Activated CD8-positive, alpha-beta memory T cell treated with anti-CD3 and anti-CD28 coated beads for 1 hour (primary cell): ENCODE measurements around the gene SLC16A3.
"Not testable (repeated sequence)": the region's sequence is repeated elsewhere in the genome, so short reads cannot be mapped to it uniquely, and the experiment has no call there.

Source experiments
- DNase-seq, 2 donors: peaks; one replicate each; pipeline ENCODE4 v3.0.0-alpha.2; 2020; ENCODE audit warnings: low read depth in 1 of 2; ENCODE audit errors: extremely low read depth in 1 of 2

Gene SLC16A3

DNA sequence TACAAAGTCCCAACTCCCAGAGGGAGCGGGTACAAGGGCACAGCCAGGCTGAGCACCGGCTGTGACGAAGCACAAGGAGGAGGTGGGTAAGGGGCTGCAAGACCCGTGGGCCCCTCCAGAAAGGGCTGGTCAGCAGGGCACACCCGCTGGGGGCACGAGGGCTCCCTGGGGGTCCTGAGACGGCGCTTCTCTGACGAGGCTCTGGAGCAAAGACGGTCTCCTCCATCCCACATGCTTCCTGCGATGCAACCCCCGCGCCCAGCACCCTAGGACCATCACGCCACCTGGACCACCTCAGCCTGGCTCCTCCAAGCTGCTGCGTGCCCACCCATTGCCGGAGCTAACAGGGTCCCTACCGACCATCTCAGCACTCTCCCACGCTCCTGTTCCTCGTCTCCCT, 24.9 kb upstream of the SLC16A3 start:
- DNase-seq = no peak

DNA sequence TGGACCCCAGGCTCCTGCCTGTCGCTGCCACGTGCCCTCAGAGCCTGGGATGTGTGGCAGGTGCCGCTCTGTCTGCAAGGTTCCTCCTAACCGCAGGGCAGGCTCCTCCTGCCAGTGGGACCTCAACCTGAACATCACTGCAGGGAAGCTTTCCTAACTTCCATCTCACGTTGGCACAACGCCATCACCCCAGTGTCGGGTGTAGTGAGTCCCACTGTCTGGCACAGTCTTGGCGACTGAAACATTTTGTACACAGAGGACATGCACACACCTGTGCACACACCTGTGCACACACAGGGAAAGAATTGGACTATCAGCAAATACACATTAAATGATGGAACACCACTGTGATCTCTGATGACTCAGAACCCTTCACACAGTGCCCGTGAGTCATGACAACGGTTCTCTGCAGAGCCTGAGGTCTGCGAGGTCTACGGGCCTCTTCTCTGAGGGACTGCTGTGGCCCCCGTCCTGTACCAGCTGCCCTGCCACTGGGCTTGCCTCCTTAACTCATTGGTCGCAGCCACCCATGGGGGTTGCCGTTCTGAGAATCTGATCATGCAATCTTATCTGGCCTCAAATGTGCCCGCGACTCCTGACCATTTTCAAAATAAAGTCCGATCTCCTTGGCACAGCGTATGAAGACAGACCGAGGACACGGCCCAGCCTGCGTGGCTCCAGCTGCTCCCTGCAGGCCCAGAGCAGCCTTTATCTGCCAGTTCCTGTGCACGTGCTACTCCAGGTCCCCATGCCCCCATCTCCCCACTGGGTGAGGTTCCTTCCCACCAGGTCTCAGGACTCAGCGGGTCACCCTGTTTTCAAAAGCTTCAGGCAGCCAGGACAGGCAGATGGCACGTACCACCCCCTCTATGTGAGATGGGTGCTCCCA, 23.8 kb upstream of the SLC16A3 start:
- no peak for DNase-seq

DNA sequence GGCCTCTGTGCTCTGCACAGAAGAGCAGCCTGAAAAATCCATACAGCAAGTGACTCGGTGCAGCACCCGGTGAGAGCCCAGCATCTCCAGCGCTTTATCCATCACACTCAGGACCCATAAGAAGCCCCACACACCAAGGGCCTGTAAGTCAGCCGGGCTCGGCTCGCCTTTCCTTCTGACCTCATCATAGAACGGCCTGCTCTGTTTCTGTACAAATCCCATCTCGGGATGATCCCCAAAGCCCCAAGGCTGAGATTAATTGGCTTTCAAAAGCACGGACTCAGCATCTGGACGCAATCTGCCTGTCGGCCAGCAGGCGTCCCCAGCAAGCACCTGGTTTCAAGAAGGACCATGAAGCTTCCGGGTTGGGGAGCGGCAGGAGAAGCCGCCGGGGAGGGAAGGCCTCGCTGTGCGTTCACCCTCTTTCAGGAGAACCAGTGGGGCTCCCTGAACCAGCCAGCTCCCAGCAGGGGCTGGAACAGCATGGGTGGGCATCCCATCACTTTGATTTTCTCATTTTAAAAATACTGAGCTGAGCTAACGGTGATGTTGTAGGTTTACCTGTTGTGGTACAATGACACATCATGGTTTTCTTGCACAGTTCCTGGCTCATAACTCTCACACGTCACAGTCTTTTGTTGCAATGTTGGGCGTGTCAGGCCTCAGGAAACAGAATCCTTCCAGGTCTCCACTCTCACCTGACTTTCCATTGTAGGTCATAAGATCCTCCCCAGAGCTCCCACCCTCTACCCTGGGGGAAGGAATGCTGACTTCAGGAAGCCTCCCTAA, 22.9 kb upstream of the SLC16A3 start:
- DNase-seq = peak in 1 of 2 donors; percentile 58

DNA sequence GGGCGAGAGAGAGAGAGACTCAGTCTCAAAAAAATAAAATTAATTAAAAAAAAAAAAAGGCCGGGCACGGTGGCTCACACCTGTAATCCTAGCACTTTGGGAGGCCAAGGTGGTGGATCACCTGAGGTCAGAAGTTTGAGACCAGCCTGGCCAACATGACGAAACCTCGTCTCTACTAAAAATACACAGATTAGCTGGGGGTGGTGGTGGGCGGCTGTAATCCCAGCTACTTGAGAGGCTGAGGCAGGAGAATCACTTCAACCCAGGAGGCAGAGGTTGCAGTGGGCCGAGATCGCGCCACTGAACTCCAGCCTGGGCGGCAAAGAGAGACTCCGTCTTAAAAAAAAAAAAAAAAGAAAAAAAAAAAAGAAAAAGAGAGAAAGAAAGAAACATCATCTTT, 18.2 kb upstream of the SLC16A3 start:
- not testable (repeated sequence) for DNase-seq

DNA sequence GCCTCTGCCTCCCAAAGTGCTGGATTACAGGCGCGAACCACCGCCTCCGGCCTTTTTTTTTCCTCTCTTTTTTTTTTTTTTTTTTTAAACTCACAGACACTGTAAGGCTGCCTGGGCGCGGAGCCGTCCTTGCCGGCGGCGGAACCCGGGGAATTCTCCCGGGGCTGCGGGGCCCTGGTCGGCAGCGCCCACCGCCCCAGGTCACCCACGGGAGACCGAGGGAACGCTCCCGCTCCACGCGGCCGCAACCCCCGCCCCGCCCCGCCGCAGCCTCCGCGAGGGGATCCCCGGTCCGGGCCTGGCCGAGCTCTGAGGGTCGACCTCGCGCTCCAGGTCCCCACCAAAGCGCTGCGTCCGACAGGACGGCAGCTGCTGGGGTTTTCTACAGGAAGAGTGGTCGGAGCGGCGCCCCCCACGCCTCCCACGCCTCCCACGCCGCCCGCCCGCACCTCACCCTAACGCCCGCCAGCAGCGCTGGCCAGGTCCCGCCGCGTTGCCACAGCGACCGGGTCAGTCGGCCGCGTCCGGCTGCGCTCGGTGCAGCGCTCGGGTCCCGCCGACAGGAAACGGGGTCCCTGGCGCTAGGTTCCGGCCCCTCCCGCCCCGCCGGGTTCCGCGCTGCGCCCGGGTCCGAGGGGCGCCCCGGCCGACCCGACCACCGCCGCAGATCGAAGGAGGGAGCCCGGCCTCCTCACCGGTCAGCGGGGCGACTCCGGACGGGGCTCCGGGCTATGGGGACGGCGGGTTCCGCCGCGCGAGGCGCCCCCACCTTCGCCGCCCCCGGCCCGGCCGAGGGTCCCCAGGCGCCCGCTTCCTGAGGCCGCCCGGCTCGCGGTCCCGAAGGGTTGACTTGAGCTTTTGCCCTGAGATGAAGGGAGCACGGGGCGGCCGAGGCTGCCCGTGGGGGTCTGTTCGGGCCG, 16.3 kb upstream of the SLC16A3 start, which contains the start of gene CCDC57:
Gene CCDC57 (minus strand): TSS at position 512 of the 920 bp plus-strand sequence. CDS start 10,898 bp downstream, outside the sequence.
- DNase-seq = peak in 1 of 2 donors; percentile 59

DNA sequence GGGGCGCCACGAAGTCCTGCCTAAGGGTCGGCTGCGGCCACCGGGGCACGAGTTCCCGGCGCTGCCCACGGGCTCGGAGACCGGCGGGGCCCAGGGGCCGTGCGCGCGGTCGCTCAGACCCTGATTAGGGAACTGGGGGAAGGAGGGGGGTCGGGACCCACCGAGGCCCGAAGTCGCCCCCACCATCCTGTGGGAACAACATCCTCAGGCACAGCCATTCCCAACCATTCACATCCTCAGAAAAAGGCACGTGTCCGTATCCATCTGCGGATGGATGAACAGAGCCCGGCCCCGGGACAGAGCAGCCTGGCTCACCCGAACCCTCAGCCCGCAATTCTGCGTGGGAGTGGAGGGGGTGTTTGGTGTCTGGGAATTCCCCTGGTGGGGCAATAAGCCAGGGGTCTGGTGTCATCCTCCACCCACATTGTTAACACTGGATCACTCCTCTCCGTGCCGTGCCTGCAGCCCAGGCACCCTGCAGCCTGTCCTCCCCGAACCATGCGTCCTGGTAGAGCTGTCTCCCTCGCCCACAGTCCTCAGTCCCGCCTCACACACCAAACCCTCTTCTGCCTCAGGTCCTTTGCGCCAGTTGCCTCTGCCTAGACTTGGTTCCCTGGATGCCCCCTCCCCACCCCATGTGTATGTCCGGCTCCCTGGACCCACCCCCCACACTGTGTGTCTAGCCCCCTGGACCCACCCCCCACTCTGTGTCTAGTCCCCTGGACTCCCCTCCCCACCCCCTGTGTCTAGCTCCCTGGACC, 15.4 kb upstream of the SLC16A3 start:
- no peak for DNase-seq

DNA sequence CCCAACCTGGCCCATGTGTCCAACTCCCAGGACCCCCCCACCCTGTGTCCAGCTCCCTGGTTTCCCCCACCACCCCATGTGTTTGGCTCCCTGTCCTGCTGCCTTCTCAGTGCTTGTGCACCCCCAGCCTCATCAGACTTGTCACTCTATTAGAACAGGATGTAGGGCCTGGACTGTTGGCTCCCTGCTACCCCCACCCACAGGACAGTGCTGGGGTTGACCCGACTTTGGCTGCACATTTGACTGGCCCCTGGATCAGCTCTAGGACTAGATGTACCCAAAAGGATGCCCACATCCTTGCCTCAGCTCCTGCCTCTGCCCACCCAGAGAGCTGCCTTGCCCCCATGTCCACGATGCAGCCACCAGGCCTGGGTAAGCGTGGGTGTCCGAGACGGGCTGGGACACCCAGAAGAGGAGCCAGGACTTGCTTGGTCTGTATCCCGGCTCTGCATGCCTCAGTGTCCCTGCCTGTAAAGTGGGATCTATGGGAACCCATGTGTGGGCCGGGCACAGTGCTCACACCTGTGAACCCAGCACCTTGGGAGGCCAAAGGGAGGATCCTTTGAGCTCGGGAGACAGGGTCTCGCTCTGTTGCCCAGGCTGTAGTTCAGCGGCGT, 14.7 kb upstream of the SLC16A3 start:
- no peak for DNase-seq

DNA sequence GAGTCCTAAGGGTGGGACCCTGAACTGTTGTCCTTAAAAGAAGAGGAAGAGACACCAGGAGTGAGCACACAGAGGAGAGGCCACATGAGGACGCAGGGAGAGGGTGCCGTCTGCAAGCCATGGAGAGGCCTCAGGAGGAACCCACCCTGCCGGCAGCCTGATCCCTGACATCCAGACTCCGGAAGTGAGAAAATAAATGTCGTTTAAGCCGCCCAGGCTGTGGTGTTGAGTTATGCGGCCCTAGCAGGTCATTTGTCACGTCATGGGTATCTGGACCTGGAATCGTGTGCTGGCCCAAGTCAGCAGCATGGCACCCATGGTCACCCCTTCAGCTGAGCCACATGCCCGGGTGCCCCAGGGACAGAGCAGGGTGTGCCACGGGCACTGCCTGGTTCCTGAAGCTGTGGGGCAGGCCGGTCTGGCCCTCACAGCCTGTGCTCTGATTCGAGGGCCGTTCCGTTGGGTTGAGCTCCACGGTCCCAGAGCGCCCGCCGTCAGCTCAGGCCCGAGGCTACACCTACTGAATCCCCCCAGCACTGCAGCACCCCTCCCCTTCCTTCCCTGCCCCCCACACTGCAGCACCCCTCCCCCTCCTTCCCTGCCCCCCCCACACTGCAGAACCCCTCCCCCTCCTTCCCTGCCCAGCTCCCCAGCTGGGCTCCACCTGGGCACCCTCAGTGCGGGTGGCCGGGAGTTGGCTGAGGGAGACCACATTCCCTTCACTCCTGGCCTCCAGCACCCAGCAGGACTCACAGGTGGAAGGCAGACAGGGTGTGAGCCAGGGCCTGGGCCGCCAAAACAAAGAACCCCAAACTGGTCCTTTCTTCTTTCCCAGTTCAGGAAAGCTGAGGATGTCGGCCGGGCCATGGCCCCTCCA, 13.5 kb upstream of the SLC16A3 start:
- no peak for DNase-seq

DNA sequence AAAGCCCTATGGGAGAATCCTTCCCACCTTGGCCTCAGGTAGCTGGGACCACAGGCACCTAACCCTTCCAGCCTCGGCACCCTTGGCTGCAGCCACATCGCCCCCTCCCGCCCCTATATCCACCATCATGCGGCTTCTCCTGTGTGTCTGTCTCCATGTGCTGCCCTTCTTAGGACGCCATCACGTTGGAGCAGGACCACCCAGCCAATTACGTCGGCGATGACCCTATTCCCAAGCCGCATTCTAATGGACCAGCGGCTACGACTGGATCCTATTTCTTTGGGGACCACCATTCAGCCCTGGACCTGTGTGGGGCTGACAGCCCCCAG, 12.9 kb upstream of the SLC16A3 start:
- DNase-seq = no peak

DNA sequence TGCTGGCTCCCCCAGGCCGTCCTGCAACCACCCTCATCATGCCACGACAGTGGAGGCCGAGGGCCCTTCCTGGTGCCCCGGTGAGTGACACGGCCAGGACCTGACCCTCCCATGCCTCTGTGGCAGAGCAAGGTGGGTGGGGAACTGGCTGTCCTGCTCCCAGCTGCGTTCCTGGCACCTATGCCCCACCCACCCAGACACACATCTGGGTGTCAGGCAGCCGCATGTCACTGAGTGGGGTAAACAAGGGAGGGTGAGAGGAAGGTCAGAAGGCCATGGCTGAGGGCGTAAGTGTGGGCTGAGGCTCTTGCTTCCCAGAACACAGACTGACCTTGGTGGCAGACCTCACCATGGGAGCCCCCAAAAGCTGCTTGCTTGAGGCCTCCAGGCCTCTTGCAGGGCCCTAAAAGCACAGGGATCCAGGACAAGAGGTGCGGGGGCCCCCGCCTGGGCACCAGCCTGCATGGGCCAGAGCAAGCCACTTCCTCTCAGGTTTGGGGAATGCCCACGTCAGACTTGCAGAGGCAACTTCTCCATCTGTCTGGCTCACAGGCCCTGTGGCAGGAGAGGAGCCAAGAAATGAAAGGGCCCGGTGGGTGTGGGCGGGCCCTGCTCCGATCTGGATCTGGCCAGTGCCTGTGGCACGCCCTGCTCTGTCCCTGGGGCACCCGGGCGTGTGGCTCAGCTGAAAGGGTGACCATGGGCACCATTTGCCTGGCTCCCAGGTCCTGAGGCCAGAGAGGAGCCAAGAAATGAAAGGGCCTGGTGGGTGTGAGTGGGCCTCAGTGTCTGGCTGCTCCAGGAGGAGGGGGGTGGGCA, 12.3 kb upstream of the SLC16A3 start:
- no peak for DNase-seq

DNA sequence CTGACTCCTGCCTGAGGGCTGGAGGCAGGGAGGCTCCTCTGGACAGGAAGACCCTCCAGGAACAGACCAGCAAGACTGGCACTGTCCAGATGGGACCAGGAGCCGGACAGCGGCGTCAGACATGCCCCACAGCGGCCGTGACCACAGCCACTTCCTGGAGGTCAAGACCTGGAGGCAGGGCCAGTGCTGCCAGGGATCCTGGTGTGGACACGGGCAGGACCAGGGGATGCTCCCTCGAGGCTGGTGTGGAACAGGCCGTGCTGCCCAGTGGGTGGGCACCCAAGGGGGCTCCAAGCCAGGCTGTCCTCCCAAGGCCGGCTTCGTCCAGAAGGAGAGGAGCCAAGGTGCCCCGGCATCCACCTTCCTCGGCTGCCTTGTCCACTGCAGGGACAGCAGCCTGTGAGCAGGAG, 11.7 kb upstream of the SLC16A3 start:
- DNase-seq = no peak

DNA sequence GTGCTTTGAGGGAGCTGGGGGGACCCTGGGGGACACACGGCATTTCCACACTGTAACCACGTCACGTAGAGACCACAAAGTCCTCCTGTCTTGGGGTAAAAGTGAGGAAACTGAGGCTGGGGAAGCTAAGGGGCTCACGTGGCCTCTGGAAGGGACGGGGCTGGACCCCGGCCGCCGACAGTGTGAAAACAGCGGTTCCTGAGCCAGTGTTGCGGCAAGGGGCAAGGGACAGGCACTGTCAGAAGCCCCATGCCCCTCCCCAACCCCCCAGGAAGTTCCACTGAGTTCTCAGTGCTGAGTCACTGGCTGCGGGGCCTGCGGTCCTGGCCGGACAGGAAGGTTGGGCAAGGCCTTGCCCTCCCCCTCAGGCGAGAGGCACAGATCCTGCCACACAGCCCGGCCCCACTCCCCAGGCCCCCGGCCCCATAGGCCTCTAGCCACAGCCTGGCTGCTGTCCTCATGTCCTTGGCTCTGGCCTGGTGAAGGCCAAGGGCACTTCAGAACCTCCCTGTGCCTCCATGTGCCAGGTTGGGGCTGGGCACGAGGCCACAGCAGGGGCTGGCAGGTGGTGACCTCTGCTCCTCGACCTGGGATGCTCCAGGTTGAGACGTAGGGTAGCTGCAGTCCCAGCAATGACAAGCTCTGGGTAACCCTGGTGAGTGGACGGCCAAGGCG, 11.2 kb upstream of the SLC16A3 start:
- DNase-seq = no peak

DNA sequence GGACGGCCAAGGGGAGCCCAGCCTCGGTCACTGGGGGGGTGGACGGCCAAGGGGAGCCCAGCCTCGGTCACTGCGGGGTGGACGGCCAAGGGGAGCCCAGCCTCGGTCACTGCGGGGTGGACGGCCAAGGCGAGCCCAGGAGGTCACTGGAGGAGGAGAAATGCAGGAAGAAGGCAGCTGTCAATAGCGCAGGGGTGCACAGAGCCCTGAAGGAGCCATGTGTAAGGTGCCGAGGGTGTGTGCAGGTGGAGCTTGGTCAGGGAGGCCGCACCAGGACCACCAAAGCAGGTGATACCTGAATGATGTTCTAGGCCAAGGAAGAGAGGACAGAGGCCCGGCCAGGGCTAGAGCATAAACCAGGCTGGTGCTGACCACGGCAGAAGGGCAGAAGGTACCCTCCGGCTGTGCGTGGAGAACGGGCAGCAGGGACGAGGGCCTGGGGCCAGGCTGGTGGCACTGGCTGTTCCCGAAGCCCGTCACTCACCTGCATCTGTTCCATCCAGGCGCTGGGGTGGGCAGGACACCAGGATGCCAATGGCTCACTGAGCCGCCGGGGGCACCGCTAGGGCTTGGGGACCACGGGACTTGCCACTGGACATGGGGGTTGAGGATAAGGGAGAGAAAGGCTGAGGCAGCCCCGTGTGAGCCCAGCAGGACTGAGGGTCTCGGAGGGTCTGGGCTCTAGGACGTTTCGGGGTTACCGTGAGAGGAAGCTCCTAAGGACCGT, 10.3 kb upstream of the SLC16A3 start:
- DNase-seq = no peak

DNA sequence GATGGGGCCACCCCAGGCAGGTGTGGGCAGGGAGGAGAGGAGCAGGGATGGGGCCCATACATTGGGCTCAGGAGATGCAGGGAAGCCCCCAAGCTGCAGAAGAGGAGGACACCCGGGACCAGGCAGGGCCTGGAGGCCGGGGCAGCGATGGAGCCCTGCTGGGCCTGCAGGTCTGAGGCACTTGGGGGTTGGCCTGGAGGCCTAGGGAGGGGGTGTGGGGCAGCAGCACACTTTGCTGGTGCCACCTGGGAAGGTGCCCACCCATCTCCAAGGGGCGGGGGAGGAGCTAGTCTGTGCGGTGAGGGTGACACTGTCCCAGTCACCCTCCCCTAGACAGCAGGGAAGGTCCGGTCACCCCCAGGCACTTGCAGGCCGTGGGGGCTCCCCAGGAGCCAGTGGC, 9.8 kb upstream of the SLC16A3 start:
- DNase-seq = no peak

DNA sequence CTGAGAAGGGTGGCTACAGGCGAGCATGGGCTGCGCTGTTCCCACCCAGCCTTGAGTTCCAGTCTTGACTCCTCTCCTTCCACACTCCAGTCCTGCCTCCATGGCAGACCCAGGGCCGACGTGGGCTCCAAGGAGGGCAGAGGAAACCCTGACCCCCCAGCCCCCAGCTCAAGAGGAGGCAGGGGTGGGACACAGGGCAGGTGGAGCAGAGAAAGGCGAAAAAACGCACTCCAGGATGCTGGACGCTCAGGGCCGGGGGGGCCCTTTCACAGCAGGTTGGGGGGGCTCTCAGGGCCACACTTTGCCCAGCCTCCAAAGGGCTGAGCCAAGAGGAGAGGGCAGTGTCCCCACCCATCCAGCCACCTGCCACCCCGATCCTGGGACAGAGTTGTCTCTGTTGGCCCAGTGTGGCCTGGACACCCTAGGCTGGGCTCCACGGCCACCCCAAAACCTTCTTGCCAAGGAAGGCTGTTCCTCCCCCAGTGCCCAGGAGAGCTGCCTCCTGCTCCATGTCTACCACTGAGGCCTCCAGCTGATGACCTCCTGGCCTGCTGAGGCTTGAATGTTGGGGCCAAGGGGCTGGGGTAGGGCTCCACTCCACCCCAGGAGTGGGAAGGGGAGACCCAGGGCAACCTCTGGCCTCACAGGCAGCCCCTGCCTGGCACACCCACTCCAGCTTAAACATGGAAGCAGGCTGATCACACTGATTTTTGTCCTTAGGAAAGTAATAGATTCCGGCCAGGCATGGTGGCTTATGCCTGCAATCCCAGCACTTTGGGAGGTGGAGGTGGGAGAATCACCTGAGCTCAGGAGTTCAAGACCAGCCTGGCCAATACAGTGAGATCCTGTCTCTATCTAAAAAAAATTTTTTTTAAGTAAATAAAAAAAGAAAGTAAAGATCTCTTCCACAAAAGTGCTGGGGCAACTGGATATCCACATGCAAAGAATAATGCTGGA, 8.8 kb upstream of the SLC16A3 start:
- DNase-seq = no peak
